ENCODE results near the gene MYO5B. TPM values are rescaled to one million over a fixed set of nuclear protein-coding genes. Genes with fewer than 3 reads are reported as not detected.
"Not testable (repeated sequence)": the region's sequence is repeated elsewhere in the genome, so short reads cannot be mapped to it uniquely, and the experiment has no call there.

Gene MYO5B
- total RNA-seq, 2 experiments from 2014 or later, result not detected

DNA sequence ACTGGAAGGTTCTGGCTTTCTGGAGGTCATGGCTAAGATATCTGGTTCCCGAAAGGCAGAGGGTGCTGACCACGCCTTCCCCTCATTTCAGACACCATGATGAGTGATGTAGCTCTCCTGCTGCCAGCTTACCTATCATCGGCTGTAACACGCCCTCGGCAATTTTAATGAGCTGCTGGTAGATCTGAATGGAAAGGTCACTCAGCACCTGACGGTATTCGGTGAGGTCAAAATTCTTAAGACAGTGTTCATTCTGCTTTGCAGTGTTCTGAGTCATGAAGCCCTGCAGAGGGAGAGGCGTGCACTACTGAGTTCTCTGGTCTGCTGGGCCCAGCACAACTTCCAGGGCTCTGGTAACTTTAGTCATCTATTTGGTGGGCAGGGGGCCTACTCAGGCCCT, 355.9 kb downstream of the MYO5B start:
- no peaks in the 10 kb centered on the region for H3K27me3 Mint-ChIP-seq
- no peak for ATAC-seq (ENCODE audit: poor library complexity)
- Histone ChIP-seq H3K9me3 (ENCODE audit: control insufficient read depth in 1 of 2, insufficient read depth in 1 of 2, low read length in 2 of 2) (no peaks in the 10 kb centered on the region), H3K4me1 (ENCODE audit: insufficient read depth, low read length) (no peaks in the 10 kb centered on the region), H3K4me3 (ENCODE audit: low read length) (no peak overlapping the region), H3K36me3 (ENCODE audit: insufficient read depth, low read length) (no peaks in the 10 kb centered on the region), H3K27me3 (ENCODE audit: control insufficient read depth in 1 of 2, insufficient read depth in 2 of 2, low read length in 2 of 2) (no peaks in the 10 kb centered on the region), H3K27ac (ENCODE audit: low read depth in 1 of 2, low read length in 2 of 2) (no peak overlapping the region)
- no peaks in the 10 kb centered on the region for H3K36me3 Mint-ChIP-seq (ENCODE audit: low read depth)
- POLR2A ChIA-PET, result no interaction called here
- H3K4me1 Mint-ChIP-seq (ENCODE audit: low read depth), result no peaks in the 10 kb centered on the region
- TF ChIP-seq, protein P1, sequence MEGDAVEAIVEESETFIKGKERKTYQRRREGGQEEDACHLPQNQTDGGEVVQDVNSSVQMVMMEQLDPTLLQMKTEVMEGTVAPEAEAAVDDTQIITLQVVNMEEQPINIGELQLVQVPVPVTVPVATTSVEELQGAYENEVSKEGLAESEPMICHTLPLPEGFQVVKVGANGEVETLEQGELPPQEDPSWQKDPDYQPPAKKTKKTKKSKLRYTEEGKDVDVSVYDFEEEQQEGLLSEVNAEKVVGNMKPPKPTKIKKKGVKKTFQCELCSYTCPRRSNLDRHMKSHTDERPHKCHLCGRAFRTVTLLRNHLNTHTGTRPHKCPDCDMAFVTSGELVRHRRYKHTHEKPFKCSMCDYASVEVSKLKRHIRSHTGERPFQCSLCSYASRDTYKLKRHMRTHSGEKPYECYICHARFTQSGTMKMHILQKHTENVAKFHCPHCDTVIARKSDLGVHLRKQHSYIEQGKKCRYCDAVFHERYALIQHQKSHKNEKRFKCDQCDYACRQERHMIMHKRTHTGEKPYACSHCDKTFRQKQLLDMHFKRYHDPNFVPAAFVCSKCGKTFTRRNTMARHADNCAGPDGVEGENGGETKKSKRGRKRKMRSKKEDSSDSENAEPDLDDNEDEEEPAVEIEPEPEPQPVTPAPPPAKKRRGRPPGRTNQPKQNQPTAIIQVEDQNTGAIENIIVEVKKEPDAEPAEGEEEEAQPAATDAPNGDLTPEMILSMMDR (IDR thresholded peaks at IDR 0.05), result no peak
- H3K4me3 Mint-ChIP-seq, result no peak overlapping the region
- CTCF ChIA-PET, result no interaction called here
- intact Hi-C loops (cut with DNase I, micrococcal nuclease), result no loop called here
- DNase-seq, result no peak
- H3K9me3 Mint-ChIP-seq, result no peaks in the 10 kb centered on the region
- H3K27ac Mint-ChIP-seq, result no peak overlapping the region

DNA sequence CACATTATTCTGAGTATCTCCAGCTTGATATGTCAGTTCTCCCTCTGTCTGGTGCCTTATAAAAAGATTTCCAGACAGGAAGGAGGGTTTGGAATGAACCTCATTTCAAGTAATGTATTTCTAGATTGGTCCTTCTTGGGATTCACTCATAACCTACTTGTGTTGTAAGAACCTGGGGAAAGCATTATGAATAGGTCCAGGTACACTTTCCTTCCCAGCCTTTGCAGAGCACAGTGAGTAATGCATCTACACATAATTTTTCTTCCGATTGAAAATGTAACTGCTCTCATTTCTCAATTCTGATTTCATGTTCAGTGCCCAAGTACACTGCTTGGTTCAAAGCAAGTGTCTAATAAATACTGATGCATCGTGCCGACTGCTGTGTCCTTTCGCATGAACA, 356.6 kb downstream of the MYO5B start:
- H3K27ac ChIP-seq (ENCODE audit: low read depth in 1 of 2, low read length in 2 of 2), result no peak overlapping the region
- POLR2A ChIA-PET, result interaction anchor here (1.0 kb wide), 1 partner anchor 19 kb away, joined by 3 read pairs; no protein-coding TSS in a partner anchor
- DNase-seq (no peak), ATAC-seq (ENCODE audit: poor library complexity) (no peak)
- H3K27me3 ChIP-seq (ENCODE audit: control insufficient read depth in 1 of 2, insufficient read depth in 2 of 2, low read length in 2 of 2), result no peaks in the 10 kb centered on the region
- H3K4me3 ChIP-seq (ENCODE audit: low read length), result no peak overlapping the region
- Mint-ChIP-seq H3K36me3 (ENCODE audit: low read depth) (no peaks in the 10 kb centered on the region), H3K9me3 (no peaks in the 10 kb centered on the region), H3K4me1 (ENCODE audit: low read depth) (no peaks in the 10 kb centered on the region), H3K27ac (no peak overlapping the region), H3K4me3 (no peak overlapping the region), H3K27me3 (no peaks in the 10 kb centered on the region)
- TF ChIP-seq, protein P1 (IDR thresholded peaks at IDR 0.05), result no peak
- no peaks in the 10 kb centered on the region for H3K4me1 ChIP-seq (ENCODE audit: insufficient read depth, low read length)
- no peaks in the 10 kb centered on the region for H3K9me3 ChIP-seq (ENCODE audit: control insufficient read depth in 1 of 2, insufficient read depth in 1 of 2, low read length in 2 of 2)
- CTCF ChIA-PET, result no interaction called here
- intact Hi-C loops (cut with DNase I, micrococcal nuclease), result no loop called here
- no peaks in the 10 kb centered on the region for H3K36me3 ChIP-seq (ENCODE audit: insufficient read depth, low read length)

DNA sequence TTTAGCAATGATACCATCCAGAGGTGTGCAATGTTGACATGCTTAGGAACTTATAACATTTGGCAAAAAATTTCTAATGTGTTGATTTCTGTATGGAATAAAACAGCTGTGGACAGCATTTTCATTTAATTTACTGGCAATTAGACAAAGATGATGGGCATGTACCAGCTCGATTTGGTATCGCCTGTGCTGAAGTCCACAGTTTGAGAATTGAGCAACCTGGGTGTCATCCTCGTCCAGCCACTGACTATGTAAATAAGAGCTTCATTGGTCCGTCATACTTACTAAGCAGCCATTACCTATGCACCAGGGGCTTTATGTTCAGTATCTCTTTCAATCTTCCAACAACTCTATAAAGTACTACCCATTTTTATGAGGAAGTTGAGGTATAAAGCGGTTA, 357.1 kb downstream of the MYO5B start:
- ATAC-seq (ENCODE audit: poor library complexity), result no peak
- Histone ChIP-seq H3K27ac (ENCODE audit: low read depth in 1 of 2, low read length in 2 of 2) (no peak overlapping the region), H3K36me3 (ENCODE audit: insufficient read depth, low read length) (no peaks in the 10 kb centered on the region), H3K4me3 (ENCODE audit: low read length) (no peak overlapping the region), H3K4me1 (ENCODE audit: insufficient read depth, low read length) (no peaks in the 10 kb centered on the region), H3K27me3 (ENCODE audit: control insufficient read depth in 1 of 2, insufficient read depth in 2 of 2, low read length in 2 of 2) (no peaks in the 10 kb centered on the region), H3K9me3 (ENCODE audit: control insufficient read depth in 1 of 2, insufficient read depth in 1 of 2, low read length in 2 of 2) (no peaks in the 10 kb centered on the region)
- POLR2A ChIA-PET, result interaction anchor here (1.0 kb wide), 1 partner anchor 18 kb away, joined by 3 read pairs; no protein-coding TSS in a partner anchor
- TF ChIP-seq, protein P1 (IDR thresholded peaks at IDR 0.05), result no peak
- no peaks in the 10 kb centered on the region for H3K36me3 Mint-ChIP-seq (ENCODE audit: low read depth)
- H3K4me1 Mint-ChIP-seq (ENCODE audit: low read depth), result no peaks in the 10 kb centered on the region
- CTCF ChIA-PET, result no interaction called here
- H3K9me3 Mint-ChIP-seq, result no peaks in the 10 kb centered on the region
- intact Hi-C loops (cut with DNase I, micrococcal nuclease), result no loop called here
- no peak overlapping the region for H3K27ac Mint-ChIP-seq
- no peak for DNase-seq
- no peak overlapping the region for H3K4me3 Mint-ChIP-seq
- no peaks in the 10 kb centered on the region for H3K27me3 Mint-ChIP-seq

DNA sequence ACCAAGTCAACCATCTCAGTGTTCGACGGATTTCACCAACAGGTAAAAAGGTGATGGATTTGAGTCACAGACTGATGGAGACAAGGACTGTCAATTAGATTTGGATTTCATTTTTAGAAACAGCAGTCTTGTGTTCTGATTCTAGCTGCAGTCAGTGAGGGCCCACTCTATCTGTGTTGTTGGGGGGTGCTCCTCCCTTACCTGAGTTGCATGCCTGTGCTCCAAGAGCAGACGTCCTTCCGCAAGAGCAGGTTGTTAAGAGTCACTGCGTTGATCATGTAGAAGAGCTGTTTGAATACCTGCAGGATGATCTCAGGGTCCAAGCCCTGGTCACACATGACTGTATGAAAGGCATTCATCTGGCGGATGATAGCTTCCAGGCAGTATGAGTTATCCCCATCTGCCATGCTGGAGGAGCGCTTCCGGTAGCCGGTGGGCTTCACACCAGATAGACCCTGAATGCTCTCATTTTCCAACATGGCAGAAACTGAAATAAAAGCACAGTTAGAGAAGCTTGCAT, 357.6 kb downstream of the MYO5B start:
- CTCF ChIA-PET; ATAC-seq (ENCODE audit: poor library complexity): not testable (repeated sequence)

More for the DNA sequence above, 357.6 kb downstream of the MYO5B start:
- H3K4me1 Mint-ChIP-seq (ENCODE audit: low read depth); H3K9me3 ChIP-seq (ENCODE audit: control insufficient read depth in 1 of 2, insufficient read depth in 1 of 2, low read length in 2 of 2); H3K36me3 ChIP-seq (ENCODE audit: insufficient read depth, low read length); H3K9me3 Mint-ChIP-seq; H3K27me3 ChIP-seq (ENCODE audit: control insufficient read depth in 1 of 2, insufficient read depth in 2 of 2, low read length in 2 of 2); H3K4me3 Mint-ChIP-seq; H3K4me3 ChIP-seq (ENCODE audit: low read length); H3K27ac Mint-ChIP-seq; H3K27me3 Mint-ChIP-seq; intact Hi-C loops (cut with DNase I, micrococcal nuclease); H3K27ac ChIP-seq (ENCODE audit: low read depth in 1 of 2, low read length in 2 of 2); DNase-seq; H3K4me1 ChIP-seq (ENCODE audit: insufficient read depth, low read length); H3K36me3 Mint-ChIP-seq (ENCODE audit: low read depth): not testable (repeated sequence)
- POLR2A ChIA-PET, result interaction anchor here (1.0 kb wide), 1 partner anchor 18 kb away, joined by 3 read pairs; no protein-coding TSS in a partner anchor
